ENCODE data around the gene ASPSCR1.

- TF ChIP-seq CTCF (IDR thresholded peaks at IDR 0.05; ENCODE audit: control extremely low read depth in 1 of 3, insufficient read depth in 1 of 3, low read depth in 1 of 3, low read length in 3 of 3) = no peak
- no peak for TF ChIP-seq CBX8 (IDR thresholded peaks at IDR 0.05; ENCODE audit: borderline replicate concordance, low read depth, low read length)
- TF ChIP-seq SAP30 (IDR thresholded peaks at IDR 0.05; ENCODE audit: insufficient read depth, insufficient replicate concordance, low read length) = no peak
Observed at GRCh38 chr17:81977211-81977808, at the start of gene ASPSCR1.
